Activated CD4-positive, alpha-beta T cell treated with anti-CD3 and anti-CD28 coated beads for 36 hours (primary cell): ENCODE measurements around the gene CBX5. TPM values are rescaled to one million over a fixed set of nuclear protein-coding genes. Genes with fewer than 3 reads are reported as not detected.
"Not testable (repeated sequence)": the region's sequence is repeated elsewhere in the genome, so short reads cannot be mapped to it uniquely, and the experiment has no call there.

Experiments
- ATAC-seq: fragments of 200-7000 bp; cut with Tn5 transposase; one replicate; pipeline ENCODE4 v1.10.0; 2021; ENCODE audit warnings: mild to moderate bottlenecking, moderate library complexity
- CTCF ChIA-PET: fragments of 350-600 bp; sonication (Branson Sonifier 250); formaldehyde crosslinking; loops from one replicate; lab custom pipeline; 2021; ENCODE audit warnings: antibody characterized with exemption; lab: Charles Lee
- POLR2A ChIA-PET: fragments of 350-600 bp; sonication (Branson Sonifier 250); formaldehyde crosslinking; loops from one replicate; lab custom pipeline; 2021; ENCODE audit warnings: antibody characterized with exemption, inconsistent platforms; lab: Charles Lee
- DNase-seq: peaks from one replicate; pipeline ENCODE4 v3.0.0-alpha.2; 2020
- H3K27ac Mint-ChIP-seq: one replicate; pipeline ENCODE4 v1.8.0; 2021; ENCODE audit warnings: mixed read lengths
- H3K27me3 Mint-ChIP-seq: one replicate; pipeline ENCODE4 v1.8.0; 2021; ENCODE audit warnings: mixed read lengths
- H3K36me3 Mint-ChIP-seq: one replicate; pipeline ENCODE4 v1.8.0; 2021; ENCODE audit warnings: low read depth, mixed read lengths
- H3K4me1 Mint-ChIP-seq: one replicate; pipeline ENCODE4 v1.8.0; 2021; ENCODE audit warnings: mixed read lengths
- H3K4me3 Mint-ChIP-seq: one replicate; pipeline ENCODE4 v1.8.0; 2021; ENCODE audit warnings: mild to moderate bottlenecking, moderate library complexity, mixed read lengths
- H3K9me3 Mint-ChIP-seq: one replicate; pipeline ENCODE4 v1.8.0; 2021; ENCODE audit warnings: low read depth, mixed read lengths
- intact Hi-C, 2 experiments: fragments of 100-400 bp; cut with DNase I in 1 of 2; cut with micrococcal nuclease in 1 of 2; formaldehyde crosslinking; loops; one replicate each; pipeline versions ENCODE4 v1.14.2 to v1.15.1; 2022 to 2024; cut with DNase I, micrococcal nuclease
- total RNA-seq, 2 experiments: library from RNA; stranded (reverse); gene quantifications; one replicate each; pipeline ENCODE4 v1.2.3, GENCODE V29; 2021

CBX5 gene
- total RNA-seq, 2 experiments from 2014 or later: 140 to 146 TPM

- H3K4me1 Mint-ChIP-seq: peaks cover 17% of the 10 kb centered on the region
- CTCF ChIA-PET: interaction anchor here (0.6 to 6.6 kb wide), 26 partner anchors 11 to 625 kb away, joined by 3 to 72 read pairs (median 4); partner anchors contain the start of genes HOXC10, HOXC4, HOXC5 and HOXC8
- ATAC-seq: peak; percentile 60
- H3K36me3 Mint-ChIP-seq: peaks cover 4% of the 10 kb centered on the region
- no peaks in the 10 kb centered on the region for H3K9me3 Mint-ChIP-seq
- POLR2A ChIA-PET: interaction anchor here (0.5 to 0.6 kb wide), 2 partner anchors 262 to 401 kb away, joined by 3 to 5 read pairs; no protein-coding TSS in a partner anchor
- no peak overlapping the region for H3K4me3 Mint-ChIP-seq
- intact Hi-C loops: loop anchor here (1.0 to 5.0 kb wide), 5 partner anchors 23 to 207 kb away; partner anchors contain the start of gene HOXC10 (in 2 of the 2)
- peaks cover 35% of the 10 kb centered on the region for H3K27me3 Mint-ChIP-seq
- no peak overlapping the region for H3K27ac Mint-ChIP-seq
- DNase-seq: peak; percentile 87
Observed at GRCh38 chr12:54191550-54192022, 88.3 kb downstream of the CBX5 start.

- DNase-seq (no peak), ATAC-seq (no peak)
- Mint-ChIP-seq H3K4me3 (no peak overlapping the region), H3K4me1 (peaks cover 17% of the 10 kb centered on the region), H3K27me3 (peaks cover 30% of the 10 kb centered on the region), H3K27ac (no peak overlapping the region), H3K36me3 (peaks cover 5% of the 10 kb centered on the region), H3K9me3 (no peaks in the 10 kb centered on the region)
- intact Hi-C loops: loop anchor here (1.0 to 5.0 kb wide), 5 partner anchors 23 to 206 kb away; partner anchors contain the start of gene HOXC10 (in 2 of the 2)
- CTCF ChIA-PET: interaction anchor here (0.7 to 6.6 kb wide), 21 partner anchors 11 to 206 kb away, joined by 3 to 72 read pairs (median 5); partner anchors contain the start of genes HOXC10, HOXC5 and HOXC8
- POLR2A ChIA-PET: no interaction called here
Observed at GRCh38 chr12:54191126-54191525, 88.8 kb downstream of the CBX5 start.

GRCh38 chr12:54189198-54189539 is 90.8 kb downstream of the CBX5 start:
- ATAC-seq: peak; percentile 2

GRCh38 chr12:54187075-54187474 is 92.8 kb downstream of the CBX5 start:
- ChIA-PET CTCF (interaction anchor here (0.8 to 6.6 kb wide), 7 partner anchors 12 to 155 kb away, joined by 3 to 72 read pairs (median 5); partner anchors contain the start of gene HOXC5), POLR2A (no interaction called here)
- intact Hi-C loops: loop anchor here in 1 of 2 experiments (5.0 kb wide), 2 partner anchors 105 to 510 kb away; partner anchors contain the start of gene ATP5MC2

More at GRCh38 chr12:54189198-54189539, 90.8 kb downstream of the CBX5 start:
- Mint-ChIP-seq H3K9me3 (no peaks in the 10 kb centered on the region), H3K4me1 (peaks cover 20% of the 10 kb centered on the region), H3K27ac (no peak overlapping the region), H3K27me3 (peaks cover 19% of the 10 kb centered on the region), H3K4me3 (peak overlapping the region; percentile 85), H3K36me3 (peaks cover 5% of the 10 kb centered on the region)
- intact Hi-C loops: loop anchor here in 1 of 2 experiments (1.0 to 5.0 kb wide), 5 partner anchors 91 to 562 kb away; partner anchors contain the start of genes ATF7, ATP5MC2, CALCOCO1 and CBX5
- POLR2A ChIA-PET: no interaction called here
- DNase-seq: no peak
- CTCF ChIA-PET: interaction anchor here (0.6 to 6.6 kb wide), 15 partner anchors 10 to 513 kb away, joined by 3 to 72 read pairs (median 6); partner anchors contain the start of genes ATP5MC2, HOXC10, HOXC5 and HOXC9

GRCh38 chr12:54185919-54186318 is 94.0 kb downstream of the CBX5 start:
- no peak overlapping the region for H3K27ac Mint-ChIP-seq
- H3K4me1 Mint-ChIP-seq: peaks cover 14% of the 10 kb centered on the region
- DNase-seq: no peak
- POLR2A ChIA-PET: interaction anchor here (0.6 kb wide), 1 partner anchor 24 kb away, joined by 3 read pairs; no protein-coding TSS in a partner anchor
- H3K36me3 Mint-ChIP-seq: peaks cover 5% of the 10 kb centered on the region
- ATAC-seq: no peak
- CTCF ChIA-PET: interaction anchor here (1.1 to 6.6 kb wide), 2 partner anchors 12 to 154 kb away, joined by 4 to 72 read pairs; partner anchors contain the start of gene HOXC5
- peak overlapping the region; percentile 3 for H3K4me3 Mint-ChIP-seq
- intact Hi-C loops: loop anchor here in 1 of 2 experiments (5.0 kb wide), 2 partner anchors 104 to 509 kb away; partner anchors contain the start of gene ATP5MC2
- peaks cover 3% of the 10 kb centered on the region for H3K27me3 Mint-ChIP-seq
- H3K9me3 Mint-ChIP-seq: no peaks in the 10 kb centered on the region

More at GRCh38 chr12:54187075-54187474, 92.8 kb downstream of the CBX5 start:
- ATAC-seq (no peak), DNase-seq (no peak)
- H3K9me3 Mint-ChIP-seq: no peaks in the 10 kb centered on the region
- peaks cover 3% of the 10 kb centered on the region for H3K27me3 Mint-ChIP-seq
- no peak overlapping the region for H3K4me3 Mint-ChIP-seq
- no peak overlapping the region for H3K27ac Mint-ChIP-seq
- H3K36me3 Mint-ChIP-seq: peaks cover 5% of the 10 kb centered on the region
- peaks cover 20% of the 10 kb centered on the region for H3K4me1 Mint-ChIP-seq

GRCh38 chr12:54185297-54185696 is 94.6 kb downstream of the CBX5 start:
- H3K4me1 Mint-ChIP-seq: peaks cover 14% of the 10 kb centered on the region
- H3K27me3 Mint-ChIP-seq, DNase-seq, H3K4me3 Mint-ChIP-seq, H3K27ac Mint-ChIP-seq, H3K36me3 Mint-ChIP-seq, H3K9me3 Mint-ChIP-seq, ATAC-seq: not testable (repeated sequence)
- CTCF ChIA-PET: interaction anchor here (0.6 to 1.1 kb wide), 2 partner anchors 12 to 153 kb away, joined by 3 to 4 read pairs; no protein-coding TSS in a partner anchor
- intact Hi-C loops: loop anchor here in 1 of 2 experiments (5.0 kb wide), 2 partner anchors 103 to 508 kb away; partner anchors contain the start of gene ATP5MC2
- POLR2A ChIA-PET: interaction anchor here (0.6 kb wide), 1 partner anchor 24 kb away, joined by 3 read pairs; no protein-coding TSS in a partner anchor

- H3K27ac Mint-ChIP-seq: no peak overlapping the region
- DNase-seq (no peak), ATAC-seq (no peak)
- ChIA-PET CTCF (no interaction called here), POLR2A (no interaction called here)
- peaks cover 10% of the 10 kb centered on the region for H3K36me3 Mint-ChIP-seq
- H3K4me3 Mint-ChIP-seq: no peak overlapping the region
- intact Hi-C loops: no loop called here
- H3K27me3 Mint-ChIP-seq: no peaks in the 10 kb centered on the region
- no peaks in the 10 kb centered on the region for H3K9me3 Mint-ChIP-seq
- peaks cover 13% of the 10 kb centered on the region for H3K4me1 Mint-ChIP-seq
Observed at GRCh38 chr12:54184024-54184805, 95.7 kb downstream of the CBX5 start.

- Mint-ChIP-seq H3K27ac (no peak overlapping the region), H3K36me3 (peaks cover 10% of the 10 kb centered on the region), H3K9me3 (no peaks in the 10 kb centered on the region), H3K27me3 (no peaks in the 10 kb centered on the region), H3K4me1 (peaks cover 10% of the 10 kb centered on the region), H3K4me3 (no peak overlapping the region)
- ChIA-PET POLR2A (no interaction called here), CTCF (no interaction called here)
- intact Hi-C loops: no loop called here
- ATAC-seq (no peak), DNase-seq (no peak)
Observed at GRCh38 chr12:54182981-54183380, 96.9 kb downstream of the CBX5 start.

- H3K4me1 Mint-ChIP-seq: peaks cover 3% of the 10 kb centered on the region
- H3K4me3 Mint-ChIP-seq: no peak overlapping the region
- ATAC-seq (no peak), DNase-seq (no peak)
- ChIA-PET POLR2A (no interaction called here), CTCF (interaction anchor here (1.5 kb wide), 1 partner anchor 19 kb away, joined by 7 read pairs; no protein-coding TSS in a partner anchor)
- peaks cover 8% of the 10 kb centered on the region for H3K36me3 Mint-ChIP-seq
- H3K27me3 Mint-ChIP-seq: no peaks in the 10 kb centered on the region
- H3K27ac Mint-ChIP-seq: no peak overlapping the region
- no peaks in the 10 kb centered on the region for H3K9me3 Mint-ChIP-seq
- intact Hi-C loops: no loop called here
Observed at GRCh38 chr12:54182086-54182485, 97.8 kb downstream of the CBX5 start.
